ENCODE results near the gene GALNS. TPM values are rescaled to one million over a fixed set of nuclear protein-coding genes. Genes with fewer than 3 reads are reported as not detected.
"Not testable (repeated sequence)": the region's sequence is repeated elsewhere in the genome, so short reads cannot be mapped to it uniquely, and the experiment has no call there.

Gene GALNS
- polyA plus RNA-seq, 2 of the 4 experiments (the other 2 are of a cell fraction): 7.0 to 31.2 TPM

DNA sequence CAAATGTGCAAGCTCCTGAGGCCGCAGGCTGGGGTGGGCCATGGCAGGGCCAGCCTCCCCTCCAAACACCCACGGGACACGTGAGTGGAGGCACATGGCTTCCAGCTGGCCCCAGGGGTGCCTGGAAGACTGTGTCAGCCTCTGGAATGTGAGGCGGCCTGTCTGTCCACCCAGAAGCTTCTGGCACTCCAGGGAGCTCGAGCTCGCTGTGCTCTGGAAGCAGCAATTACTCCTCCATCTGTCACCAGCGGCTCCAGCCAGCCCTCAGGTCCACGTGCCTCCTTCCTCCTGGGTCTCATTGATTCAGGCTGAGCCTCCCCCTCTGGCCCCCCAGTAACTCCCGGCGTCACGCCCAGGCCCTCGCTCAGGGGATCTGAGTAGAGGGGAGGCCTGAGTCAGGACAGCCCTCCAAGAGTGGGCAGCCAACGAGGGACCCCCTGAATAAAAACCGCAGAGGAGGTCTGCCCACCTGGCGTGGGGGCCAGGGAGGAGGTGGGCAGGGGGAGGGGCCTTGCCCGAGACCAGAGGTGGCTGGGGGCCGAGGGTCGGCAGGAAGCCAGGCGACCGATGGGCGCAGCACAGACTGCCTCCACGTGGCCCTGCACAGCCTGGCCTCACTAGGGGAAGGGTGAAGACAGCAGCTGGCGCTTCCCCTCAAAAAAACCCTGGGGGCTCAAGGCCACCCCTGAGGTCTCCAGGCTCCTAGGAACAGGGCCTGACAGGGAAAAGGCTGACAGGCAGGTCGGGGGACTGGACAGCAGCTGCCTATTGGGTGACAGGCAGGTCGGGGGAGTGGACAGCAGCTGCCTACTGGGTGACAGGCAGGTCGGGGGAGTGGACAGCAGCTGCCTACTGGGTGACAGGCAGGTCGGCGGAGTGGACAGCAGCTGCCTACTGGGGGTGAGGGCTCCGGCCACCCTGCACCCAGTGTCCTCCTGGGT lies 83.6 kb downstream of the GALNS start:
- no peak overlapping the region for H3K27ac ChIP-seq
- no peak for FAIRE-seq
- POLR2A ChIA-PET: no interaction called here
- WGBS (ENCODE audit: missing lambda C conversion rate): 86% methylated on average over 20 of the region's 29 CpGs
- no peaks in the 10 kb centered on the region for H3K9me3 ChIP-seq
- DNase-seq (ENCODE audit: low read depth in 1 of 2, low spot score in 1 of 2): no peak
- H3K4me1 ChIP-seq: peaks cover 50% of the 10 kb centered on the region
- CTCF ChIA-PET: interaction anchor here (0.7 to 31.8 kb wide), 9 partner anchors 9 to 410 kb away, joined by 3 to 596 read pairs (median 3); partner anchors contain the start of gene PIEZO1
- 0 out of 6 replicates have a peak, but pooled peaks of 1 of the 2 experiments have one; percentile 3 for ATAC-seq
- TF ChIP-seq EHMT2 (IDR thresholded peaks at IDR 0.05; ENCODE audit: low read depth): no peak
- no peak overlapping the region for H3K4me3 ChIP-seq
- no peak overlapping the region for H3K4me2 ChIP-seq

- DNase-seq (ENCODE audit: low read depth in 1 of 2, low spot score in 1 of 2); H3K4me2 ChIP-seq; H3K27ac ChIP-seq; FAIRE-seq; POLR2A ChIA-PET; ATAC-seq; H3K9me3 ChIP-seq; H3K4me3 ChIP-seq: not testable (repeated sequence)
- WGBS (ENCODE audit: missing lambda C conversion rate): 93% methylated on average over 5 of the region's 23 CpGs
- peaks cover 56% of the 10 kb centered on the region for H3K4me1 ChIP-seq
- CTCF ChIA-PET: interaction anchor here (1.3 to 31.8 kb wide), 4 partner anchors 9 to 29 kb away, joined by 3 to 596 read pairs (median 4); partner anchors contain the start of gene PIEZO1
Measured at GRCh38 chr16:88771781-88772180, 85.0 kb downstream of the GALNS start.

- Histone ChIP-seq H3K4me1 (peaks cover 56% of the 10 kb centered on the region), H3K4me3 (no peak overlapping the region), H3K27ac (peak overlapping the region in 1 of 2 experiments; percentile 70; a peak in 2 of 6 replicates), H3K4me2 (peak overlapping the region; percentile 24; the same call in 1 of the 3 replicates), H3K9me3 (no peaks in the 10 kb centered on the region)
- TF ChIP-seq ZFP36 (IDR thresholded peaks at IDR 0.05; ENCODE audit: borderline replicate concordance, partially characterized antibody): no peak
- no peak for TF ChIP-seq CHD2 (IDR thresholded peaks at IDR 0.05; ENCODE audit: low read length, partially characterized antibody)
- TF ChIP-seq, protein P1, sequence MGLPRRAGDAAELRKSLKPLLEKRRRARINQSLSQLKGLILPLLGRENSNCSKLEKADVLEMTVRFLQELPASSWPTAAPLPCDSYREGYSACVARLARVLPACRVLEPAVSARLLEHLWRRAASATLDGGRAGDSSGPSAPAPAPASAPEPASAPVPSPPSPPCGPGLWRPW (IDR thresholded peaks at IDR 0.05): no peak
- no peak for TF ChIP-seq BHLHE40 (IDR thresholded peaks at IDR 0.05; ENCODE audit: low read depth, low read length)
- ATAC-seq (peak in 1 of 2 experiments; percentile 3; a peak in 1 of 6 replicates), FAIRE-seq (no peak), DNase-seq (ENCODE audit: low read depth in 1 of 2, low spot score in 1 of 2) (no peak)
- WGBS (ENCODE audit: missing lambda C conversion rate): 91% methylated on average over 13 of the region's 19 CpGs
- ChIA-PET CTCF (interaction anchor here (1.1 to 31.8 kb wide), 4 partner anchors 9 to 96 kb away, joined by 3 to 596 read pairs (median 4); no protein-coding TSS in a partner anchor), POLR2A (no interaction called here)
Measured at GRCh38 chr16:88771294-88771772, 85.4 kb downstream of the GALNS start.

GRCh38 chr16:88770461-88771293 lies 86.1 kb downstream of the GALNS start:
- CTCF ChIA-PET: interaction anchor here (0.8 to 31.8 kb wide), 6 partner anchors 10 to 96 kb away, joined by 3 to 596 read pairs (median 5); no protein-coding TSS in a partner anchor
- Histone ChIP-seq H3K4me3 (no peak overlapping the region), H3K4me2 (peak overlapping the region; percentile 24; the same call in 1 of the 3 replicates), H3K9me3 (no peaks in the 10 kb centered on the region), H3K4me1 (peaks cover 60% of the 10 kb centered on the region), H3K27ac (peak overlapping the region in 1 of 2 experiments; percentile 70; a peak in 3 of 6 replicates)
- POLR2A ChIA-PET: no interaction called here
- DNase-seq (ENCODE audit: low read depth in 1 of 2, low spot score in 1 of 2) (peak in 1 of 2 experiments; percentile 45), ATAC-seq (peak; percentile 9 to 41; a peak in 3 of 6 replicates), FAIRE-seq (no peak)
- 64% methylated on average over 18 of the region's 41 CpGs for WGBS (ENCODE audit: missing lambda C conversion rate)
- no peak for TF ChIP-seq NPAS2 (CRISPR knock-in tag; IDR thresholded peaks at IDR 0.05; ENCODE audit: borderline replicate concordance)
- no peak for TF ChIP-seq JUNB (IDR thresholded peaks at IDR 0.05)
- TF ChIP-seq SREBF2 (IDR thresholded peaks at IDR 0.05): no peak
- TF ChIP-seq, protein P2, sequence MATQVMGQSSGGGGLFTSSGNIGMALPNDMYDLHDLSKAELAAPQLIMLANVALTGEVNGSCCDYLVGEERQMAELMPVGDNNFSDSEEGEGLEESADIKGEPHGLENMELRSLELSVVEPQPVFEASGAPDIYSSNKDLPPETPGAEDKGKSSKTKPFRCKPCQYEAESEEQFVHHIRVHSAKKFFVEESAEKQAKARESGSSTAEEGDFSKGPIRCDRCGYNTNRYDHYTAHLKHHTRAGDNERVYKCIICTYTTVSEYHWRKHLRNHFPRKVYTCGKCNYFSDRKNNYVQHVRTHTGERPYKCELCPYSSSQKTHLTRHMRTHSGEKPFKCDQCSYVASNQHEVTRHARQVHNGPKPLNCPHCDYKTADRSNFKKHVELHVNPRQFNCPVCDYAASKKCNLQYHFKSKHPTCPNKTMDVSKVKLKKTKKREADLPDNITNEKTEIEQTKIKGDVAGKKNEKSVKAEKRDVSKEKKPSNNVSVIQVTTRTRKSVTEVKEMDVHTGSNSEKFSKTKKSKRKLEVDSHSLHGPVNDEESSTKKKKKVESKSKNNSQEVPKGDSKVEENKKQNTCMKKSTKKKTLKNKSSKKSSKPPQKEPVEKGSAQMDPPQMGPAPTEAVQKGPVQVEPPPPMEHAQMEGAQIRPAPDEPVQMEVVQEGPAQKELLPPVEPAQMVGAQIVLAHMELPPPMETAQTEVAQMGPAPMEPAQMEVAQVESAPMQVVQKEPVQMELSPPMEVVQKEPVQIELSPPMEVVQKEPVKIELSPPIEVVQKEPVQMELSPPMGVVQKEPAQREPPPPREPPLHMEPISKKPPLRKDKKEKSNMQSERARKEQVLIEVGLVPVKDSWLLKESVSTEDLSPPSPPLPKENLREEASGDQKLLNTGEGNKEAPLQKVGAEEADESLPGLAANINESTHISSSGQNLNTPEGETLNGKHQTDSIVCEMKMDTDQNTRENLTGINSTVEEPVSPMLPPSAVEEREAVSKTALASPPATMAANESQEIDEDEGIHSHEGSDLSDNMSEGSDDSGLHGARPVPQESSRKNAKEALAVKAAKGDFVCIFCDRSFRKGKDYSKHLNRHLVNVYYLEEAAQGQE (IDR thresholded peaks at IDR 0.05): no peak
- no peak for TF ChIP-seq ZC3H11A (IDR thresholded peaks at IDR 0.05)
- no peak for TF ChIP-seq HDAC2 (IDR thresholded peaks at IDR 0.05)
- TF ChIP-seq FOXS1 (CRISPR knock-in tag; IDR thresholded peaks at IDR 0.05): no peak
- TF ChIP-seq, protein P1 (IDR thresholded peaks at IDR 0.05): no peak
- TF ChIP-seq PHF8 (IDR thresholded peaks at IDR 0.05; ENCODE audit: borderline replicate concordance, low read depth): no peak
- no peak for TF ChIP-seq POLR2A (IDR thresholded peaks at IDR 0.05; ENCODE audit: low read length)
- TF ChIP-seq SMC3 (IDR thresholded peaks at IDR 0.05): no peak
- no peak for TF ChIP-seq HMGXB4 (CRISPR knock-in tag; IDR thresholded peaks at IDR 0.05; ENCODE audit: borderline replicate concordance)
- no peak for TF ChIP-seq MAFK (IDR thresholded peaks at IDR 0.05; ENCODE audit: partially characterized antibody)
- TF ChIP-seq EHMT2 (IDR thresholded peaks at IDR 0.05; ENCODE audit: low read depth): no peak
- no peak for TF ChIP-seq CHD2 (IDR thresholded peaks at IDR 0.05; ENCODE audit: low read length, partially characterized antibody)
- no peak for TF ChIP-seq POLR2AphosphoS2 (conservative IDR thresholded peaks at IDR 0.05; ENCODE audit: low read length)
- no peak for TF ChIP-seq EHF (CRISPR knock-in tag; IDR thresholded peaks at IDR 0.05)
